Bronchial epithelial cell (primary cell): ENCODE measurements around the gene KRT20. TPM values are rescaled to one million over a fixed set of nuclear protein-coding genes. Genes with fewer than 3 reads are reported as not detected.
A peak's percentile ranks its signal among the peaks of the same experiment; 100 is the strongest.
"Not testable (repeated sequence)": the region's sequence is repeated elsewhere in the genome, so short reads cannot be mapped to it uniquely, and the experiment has no call there.

ENCODE experiments used
- DNase-seq: peaks from one replicate; pipeline ENCODE4 v3.0.0-alpha.2; 2010; ENCODE audit warnings: low read depth
- FAIRE-seq: peaks from 2 replicates; lab custom pipeline; 2011; peaks lifted over from hg19 to GRCh38; lab: Jason Lieb, UNC
- H3K27me3 ChIP-seq: 2 replicates; pipeline ENCODE4 v1.5.1; 2011; ENCODE audit warnings: low read length; ENCODE audit not compliant: control insufficient read depth, insufficient read depth
- H3K36me3 ChIP-seq: 2 replicates; pipeline ENCODE4 v1.5.1; 2011; ENCODE audit warnings: low read length; ENCODE audit not compliant: control insufficient read depth, insufficient read depth
- H3K4me3 ChIP-seq: 2 replicates; pipeline ENCODE4 v1.5.1; 2011; ENCODE audit warnings: mild to moderate bottlenecking, low read depth, low read length, control low read depth
- total RNA-seq: library from RNA; depleted of rRNA; stranded (reverse); fragments of >200 nt; gene quantifications from 2 replicates; pipeline ENCODE4 v1.2.1, GENCODE V29; 2014
- TF ChIP-seq, protein P1 (sequence below): IDR thresholded peaks from 2 replicates; pipeline ENCODE4 v1.5.1; 2011; ENCODE audit warnings: mild to moderate bottlenecking, moderate library complexity, low read length, control low read depth, inconsistent platforms; ENCODE audit not compliant: insufficient read depth, severe bottlenecking

The KRT20 gene
- total RNA-seq, 1 donor from 2014 or later = not detected

DNA sequence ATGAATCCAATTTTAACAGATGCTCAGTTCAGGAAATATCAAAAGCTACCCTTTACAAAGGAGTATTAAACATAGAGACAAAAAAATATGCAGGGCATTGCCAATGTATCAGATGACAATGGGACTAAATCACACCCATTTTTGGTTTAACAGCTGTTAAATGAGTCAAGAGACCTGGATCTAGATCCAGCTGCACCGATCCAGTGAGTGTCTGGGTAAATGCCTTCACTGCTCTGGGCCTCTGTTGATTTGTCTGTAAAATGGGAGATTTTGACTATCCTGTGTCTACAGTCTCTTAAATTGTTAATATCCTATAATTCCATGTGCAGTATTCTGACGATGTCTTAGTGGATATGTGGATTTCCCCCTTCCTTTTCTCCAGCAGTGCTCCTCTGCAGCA is 36.0 kb upstream of the KRT20 start:
- Histone ChIP-seq H3K27me3 (no peaks in the 10 kb centered on the region), H3K36me3 (no peaks in the 10 kb centered on the region), H3K4me3 (no peak overlapping the region)
- no peak for FAIRE-seq
- no peak for DNase-seq
- TF ChIP-seq, protein P1, sequence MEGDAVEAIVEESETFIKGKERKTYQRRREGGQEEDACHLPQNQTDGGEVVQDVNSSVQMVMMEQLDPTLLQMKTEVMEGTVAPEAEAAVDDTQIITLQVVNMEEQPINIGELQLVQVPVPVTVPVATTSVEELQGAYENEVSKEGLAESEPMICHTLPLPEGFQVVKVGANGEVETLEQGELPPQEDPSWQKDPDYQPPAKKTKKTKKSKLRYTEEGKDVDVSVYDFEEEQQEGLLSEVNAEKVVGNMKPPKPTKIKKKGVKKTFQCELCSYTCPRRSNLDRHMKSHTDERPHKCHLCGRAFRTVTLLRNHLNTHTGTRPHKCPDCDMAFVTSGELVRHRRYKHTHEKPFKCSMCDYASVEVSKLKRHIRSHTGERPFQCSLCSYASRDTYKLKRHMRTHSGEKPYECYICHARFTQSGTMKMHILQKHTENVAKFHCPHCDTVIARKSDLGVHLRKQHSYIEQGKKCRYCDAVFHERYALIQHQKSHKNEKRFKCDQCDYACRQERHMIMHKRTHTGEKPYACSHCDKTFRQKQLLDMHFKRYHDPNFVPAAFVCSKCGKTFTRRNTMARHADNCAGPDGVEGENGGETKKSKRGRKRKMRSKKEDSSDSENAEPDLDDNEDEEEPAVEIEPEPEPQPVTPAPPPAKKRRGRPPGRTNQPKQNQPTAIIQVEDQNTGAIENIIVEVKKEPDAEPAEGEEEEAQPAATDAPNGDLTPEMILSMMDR = no peak

DNA sequence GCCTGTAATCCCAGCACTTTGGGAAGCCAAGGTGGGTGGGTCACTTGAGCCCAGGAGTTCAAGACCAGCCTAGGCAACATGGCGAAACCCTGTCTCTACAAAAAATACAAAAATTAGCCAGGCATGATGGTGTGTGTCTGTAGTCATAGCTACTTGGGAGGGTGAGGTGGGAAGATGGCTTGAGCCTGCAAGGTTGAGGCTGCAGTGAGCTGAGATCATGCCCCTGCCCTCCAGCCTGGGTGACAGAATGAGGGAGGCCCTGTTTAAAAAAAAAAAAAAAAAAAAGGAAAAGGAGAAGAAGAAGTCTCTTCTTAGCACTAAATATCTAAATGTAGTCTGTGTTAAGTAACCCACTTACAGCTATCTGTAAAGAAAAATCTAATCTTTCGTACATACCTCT is 32.1 kb upstream of the KRT20 start:
- not testable (repeated sequence) for H3K4me3 ChIP-seq, DNase-seq, H3K27me3 ChIP-seq, FAIRE-seq, H3K36me3 ChIP-seq

DNA sequence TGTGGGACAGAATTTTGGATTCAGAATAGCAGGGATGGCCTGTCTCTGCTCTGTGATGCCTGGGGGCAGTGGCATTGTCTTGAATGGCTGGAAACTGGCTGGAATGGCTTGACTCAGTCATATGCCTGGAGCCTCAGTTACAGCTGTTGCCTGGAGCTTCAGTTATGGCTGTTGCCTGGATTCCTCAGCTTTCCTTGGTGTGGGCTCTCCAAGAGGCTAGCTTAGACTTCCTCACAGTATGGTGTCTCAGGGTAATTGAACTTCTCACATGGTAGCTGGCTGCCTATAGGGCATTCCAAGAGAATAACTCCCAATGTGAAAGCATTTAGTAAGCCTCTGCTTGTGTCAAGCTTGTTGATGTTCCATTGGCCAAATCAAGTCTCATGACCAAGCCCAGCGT is 31.3 kb upstream of the KRT20 start:
- DNase-seq = peak; percentile 25
- H3K36me3 ChIP-seq = no peaks in the 10 kb centered on the region
- FAIRE-seq = no peak
- TF ChIP-seq, protein P1 = no peak
- H3K4me3 ChIP-seq = no peak overlapping the region
- no peaks in the 10 kb centered on the region for H3K27me3 ChIP-seq

DNA sequence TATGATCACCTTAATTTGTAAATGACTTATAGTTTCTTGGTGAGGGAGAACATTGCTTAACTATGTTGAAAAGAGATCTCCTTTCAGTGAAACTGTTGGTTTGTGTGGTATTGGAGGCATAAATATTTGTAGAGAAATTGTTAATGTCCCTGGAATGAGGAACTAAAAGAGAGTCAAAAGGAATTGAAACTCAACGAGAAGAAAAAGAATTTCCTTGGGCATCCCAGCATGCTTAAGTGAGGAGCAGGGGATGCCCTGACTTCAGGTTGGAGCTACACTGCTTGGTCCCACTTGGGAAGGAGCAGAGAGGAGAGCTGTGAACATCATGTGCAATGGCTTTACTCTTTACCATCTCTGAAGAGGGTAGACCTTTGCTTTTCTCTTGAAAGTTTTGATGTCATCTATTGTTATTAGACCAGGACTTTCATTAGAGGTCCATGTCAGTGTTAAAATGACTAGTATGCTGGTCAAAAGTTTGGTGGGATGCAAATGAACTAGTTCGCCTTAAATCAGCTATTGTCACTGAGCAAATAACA is 30.7 kb upstream of the KRT20 start:
- DNase-seq (peak; percentile 89), FAIRE-seq (no peak)
- TF ChIP-seq, protein P1 = no peak

DNA sequence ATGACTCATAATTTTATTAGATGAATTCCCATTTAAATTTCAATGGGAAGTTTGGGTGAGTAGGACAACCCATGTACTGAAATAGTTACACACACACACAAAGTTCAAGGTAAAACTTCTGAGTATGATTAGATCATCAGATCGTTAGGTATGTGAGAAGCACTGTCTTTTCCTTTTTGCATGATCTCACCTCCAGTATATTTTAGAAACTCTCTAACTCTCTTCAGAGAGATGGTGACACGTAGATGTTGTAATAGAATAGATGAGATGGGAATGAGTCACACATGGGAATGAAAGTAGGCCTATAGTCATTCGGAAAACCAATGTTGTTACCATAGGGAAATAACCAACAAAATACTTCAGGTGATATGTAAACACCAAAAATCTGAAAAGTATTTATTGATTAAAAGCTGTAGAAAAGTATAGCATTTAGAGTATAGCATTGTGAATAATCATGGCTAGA is 30.2 kb upstream of the KRT20 start:
- peak; percentile 100 for DNase-seq
- no peaks in the 10 kb centered on the region for H3K27me3 ChIP-seq
- TF ChIP-seq, protein P1 = no peak
- no peak overlapping the region for H3K4me3 ChIP-seq
- H3K36me3 ChIP-seq = no peaks in the 10 kb centered on the region
- FAIRE-seq = peak; percentile 60

More for the DNA sequence above, 30.7 kb upstream of the KRT20 start:
- H3K36me3 ChIP-seq = no peaks in the 10 kb centered on the region
- no peaks in the 10 kb centered on the region for H3K27me3 ChIP-seq
- no peak overlapping the region for H3K4me3 ChIP-seq

DNA sequence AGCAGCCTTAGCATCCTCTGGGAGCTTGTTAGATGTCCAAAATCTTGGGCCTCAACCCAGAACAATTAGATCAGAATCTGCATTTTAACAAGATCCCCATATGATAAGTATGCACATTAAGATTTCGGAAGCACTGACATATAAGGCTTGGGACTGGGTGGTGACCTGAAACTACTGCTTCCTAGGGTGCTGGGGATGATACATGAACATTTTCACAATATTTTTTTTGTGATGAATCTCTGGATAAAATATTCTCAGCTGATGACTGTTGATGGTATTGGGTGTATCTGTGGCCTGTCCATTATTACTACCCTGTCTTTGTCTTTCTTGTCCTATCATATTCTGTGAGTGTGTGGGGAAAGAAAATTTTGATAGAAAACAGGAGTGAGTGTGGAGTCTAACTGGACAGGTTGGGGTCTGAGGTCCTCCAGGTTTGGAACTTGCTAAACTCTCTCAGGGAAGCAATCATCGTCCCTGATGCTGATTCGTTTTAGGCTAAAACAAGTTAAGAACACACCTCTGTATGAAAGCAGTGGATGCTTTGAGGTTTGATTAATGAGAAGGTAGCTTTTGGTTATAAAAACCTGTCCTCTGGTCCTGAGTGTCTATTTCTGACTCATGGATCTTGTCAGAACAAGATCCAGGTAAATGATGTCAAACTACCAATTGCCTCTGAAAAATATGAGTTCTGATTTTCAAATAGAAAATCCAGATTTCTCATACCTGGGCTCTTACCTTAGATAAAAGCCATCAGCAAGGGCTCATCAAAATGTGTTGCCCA is 29.2 kb upstream of the KRT20 start:
- Histone ChIP-seq H3K4me3 (no peak overlapping the region), H3K36me3 (no peaks in the 10 kb centered on the region), H3K27me3 (no peaks in the 10 kb centered on the region)
- DNase-seq (peak; percentile 88), FAIRE-seq (no peak)
- TF ChIP-seq, protein P1 = no peak
